CD4-positive, alpha-beta T cell treated with Interleukin-10 for 1 hour (primary cell): Measurements from ENCODE around the gene CAVIN4.

Experiments
- DNase-seq: peaks from one replicate; pipeline ENCODE4 v3.0.0-alpha.2; 2020

Gene CAVIN4, protein sequence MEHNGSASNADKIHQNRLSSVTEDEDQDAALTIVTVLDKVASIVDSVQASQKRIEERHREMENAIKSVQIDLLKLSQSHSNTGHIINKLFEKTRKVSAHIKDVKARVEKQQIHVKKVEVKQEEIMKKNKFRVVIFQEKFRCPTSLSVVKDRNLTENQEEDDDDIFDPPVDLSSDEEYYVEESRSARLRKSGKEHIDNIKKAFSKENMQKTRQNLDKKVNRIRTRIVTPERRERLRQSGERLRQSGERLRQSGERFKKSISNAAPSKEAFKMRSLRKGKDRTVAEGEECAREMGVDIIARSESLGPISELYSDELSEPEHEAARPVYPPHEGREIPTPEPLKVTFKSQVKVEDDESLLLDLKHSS

GRCh38 chr9:100577776-100578448 is at the start of gene CAVIN4:
Gene CAVIN4 (plus strand): TSS chr9:100578079. CDS start chr9:100578144, 65 bp downstream.
- DNase-seq = no peak

DNA sequence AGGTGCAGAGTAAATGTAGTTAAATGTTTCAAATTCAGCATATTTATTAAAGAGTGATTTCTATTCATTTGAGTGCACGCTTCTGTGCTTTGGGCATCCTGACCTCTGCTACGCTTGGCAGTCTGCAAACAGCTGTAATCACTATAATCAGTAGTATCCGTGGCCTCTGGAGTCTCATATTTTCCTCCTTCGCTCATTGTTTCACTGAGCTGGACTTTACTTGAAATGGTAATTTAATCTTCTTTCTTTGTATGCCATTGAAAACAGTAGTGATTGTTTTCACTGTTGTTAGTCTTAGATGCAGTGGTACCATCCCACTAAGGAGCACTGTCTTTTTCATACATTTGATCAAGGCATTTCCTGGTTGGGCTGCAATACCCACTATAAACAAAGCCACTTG is 43.5 kb upstream of the CAVIN4 start:
- DNase-seq = no peak

DNA sequence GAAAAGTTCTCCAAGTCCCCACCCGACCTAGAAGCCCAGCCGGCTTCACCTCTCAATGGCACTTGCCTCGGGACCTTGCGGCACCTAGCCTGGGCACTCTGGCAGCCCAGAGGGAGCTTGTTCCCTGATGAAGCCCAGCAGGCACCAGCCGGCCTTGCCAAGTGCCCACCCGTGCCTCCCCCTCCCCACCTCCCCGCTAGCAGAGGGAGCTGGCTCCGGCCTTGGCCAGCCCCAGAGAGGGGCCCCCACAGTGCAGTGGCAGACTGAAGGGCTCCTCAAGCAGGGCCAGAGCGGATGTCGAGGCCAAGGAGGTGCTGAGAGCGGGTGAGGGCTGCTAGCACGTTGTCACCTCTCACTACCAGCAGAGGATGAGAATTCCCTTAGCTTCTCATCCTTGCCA is 37.6 kb upstream of the CAVIN4 start:
- no peak for DNase-seq

DNA sequence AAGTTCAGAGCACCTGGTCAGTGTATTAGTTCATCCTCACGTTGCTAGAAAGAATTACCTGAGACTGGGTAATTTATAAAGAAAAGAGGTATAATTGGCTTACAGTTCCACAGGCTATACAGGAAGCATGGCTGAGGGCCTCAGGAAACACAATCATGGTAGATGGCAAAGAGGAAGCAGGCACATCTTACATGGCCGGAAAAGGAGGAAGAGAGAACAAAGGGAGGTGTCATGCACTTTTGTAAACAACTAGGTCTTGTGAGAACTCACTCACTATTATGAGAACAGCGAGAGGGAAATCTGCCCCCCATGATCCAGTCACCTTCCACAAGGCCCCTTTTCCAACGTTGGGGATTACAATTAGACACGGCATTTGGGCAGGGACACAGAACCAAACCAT is 28.8 kb upstream of the CAVIN4 start:
- DNase-seq = no peak

- DNase-seq = no peak
These were observed 22.9 kb upstream of the CAVIN4 start for GRCh38 chr9:100554935-100555401.

DNA sequence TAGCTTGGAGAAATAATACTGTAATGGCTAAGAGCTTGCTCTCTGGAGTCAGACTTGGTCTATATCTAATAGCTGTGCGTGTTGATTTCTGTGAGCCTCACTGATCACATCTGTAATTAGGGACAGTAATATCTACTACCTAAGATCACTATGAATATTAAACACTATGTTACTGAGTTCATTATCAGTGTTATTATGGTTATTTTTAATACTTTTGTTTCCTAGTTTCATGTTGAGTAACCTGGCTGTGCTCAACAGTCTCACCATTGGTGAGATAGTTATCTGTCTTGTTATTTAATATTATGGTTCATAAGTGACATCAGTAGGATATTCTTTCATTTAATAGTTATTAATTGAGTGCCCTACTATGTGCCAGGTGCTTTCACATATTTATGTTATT is 22.4 kb upstream of the CAVIN4 start:
- no peak for DNase-seq

DNA sequence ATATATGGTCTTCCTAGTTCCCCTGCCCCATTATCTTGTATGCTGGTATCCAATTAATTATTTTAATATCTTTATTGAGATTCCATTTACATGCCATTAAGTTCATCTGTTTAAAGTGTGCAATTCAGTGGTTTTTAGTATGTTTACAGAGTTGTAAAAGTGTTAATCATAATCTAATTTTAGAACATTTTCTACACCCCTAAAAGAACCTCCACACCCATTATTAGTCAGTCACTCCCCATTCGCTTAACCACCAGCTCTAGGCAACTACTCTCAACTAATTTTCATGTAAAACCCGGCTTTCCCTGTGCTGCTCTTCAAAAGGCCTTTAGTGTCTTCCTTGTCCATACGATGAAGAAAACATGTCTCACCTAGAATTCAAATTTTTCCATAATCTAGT is 20.8 kb upstream of the CAVIN4 start:
- no peak for DNase-seq

- DNase-seq = no peak
These were observed 16.6 kb upstream of the CAVIN4 start for GRCh38 chr9:100561256-100561655.

GRCh38 chr9:100567856-100568255 is 10.0 kb upstream of the CAVIN4 start:
- no peak for DNase-seq

DNA sequence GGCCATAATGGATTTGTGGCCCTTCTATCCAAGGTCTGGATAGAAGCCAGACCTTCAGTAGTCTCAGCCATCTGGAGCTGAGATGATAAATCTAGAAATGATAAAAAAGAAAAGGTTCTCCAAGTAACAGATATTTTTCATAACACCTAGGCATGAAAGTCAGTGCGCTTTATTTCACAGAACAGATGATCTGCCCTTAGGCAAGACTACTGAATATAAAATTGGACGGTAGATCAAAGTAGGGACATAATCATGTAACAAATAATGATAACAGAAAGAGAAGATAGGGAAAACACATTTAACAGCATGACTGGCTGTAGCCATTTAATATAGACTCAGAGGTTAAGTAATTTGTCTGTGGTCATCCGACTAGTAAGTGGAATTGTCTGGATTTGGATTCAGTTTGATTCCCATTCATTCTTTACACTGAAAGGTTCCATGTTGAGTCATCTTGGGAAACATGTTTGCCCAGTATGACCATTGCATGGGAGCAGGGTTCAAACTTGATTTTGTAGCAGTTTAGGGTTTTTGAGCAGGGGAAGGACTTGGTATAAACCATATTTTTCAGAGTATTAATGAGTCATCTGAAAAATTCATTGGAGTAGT is 4.1 kb upstream of the CAVIN4 start:
- no peak for DNase-seq

GRCh38 chr9:100575006-100575405 is 2.9 kb upstream of the CAVIN4 start:
- DNase-seq = no peak

DNA sequence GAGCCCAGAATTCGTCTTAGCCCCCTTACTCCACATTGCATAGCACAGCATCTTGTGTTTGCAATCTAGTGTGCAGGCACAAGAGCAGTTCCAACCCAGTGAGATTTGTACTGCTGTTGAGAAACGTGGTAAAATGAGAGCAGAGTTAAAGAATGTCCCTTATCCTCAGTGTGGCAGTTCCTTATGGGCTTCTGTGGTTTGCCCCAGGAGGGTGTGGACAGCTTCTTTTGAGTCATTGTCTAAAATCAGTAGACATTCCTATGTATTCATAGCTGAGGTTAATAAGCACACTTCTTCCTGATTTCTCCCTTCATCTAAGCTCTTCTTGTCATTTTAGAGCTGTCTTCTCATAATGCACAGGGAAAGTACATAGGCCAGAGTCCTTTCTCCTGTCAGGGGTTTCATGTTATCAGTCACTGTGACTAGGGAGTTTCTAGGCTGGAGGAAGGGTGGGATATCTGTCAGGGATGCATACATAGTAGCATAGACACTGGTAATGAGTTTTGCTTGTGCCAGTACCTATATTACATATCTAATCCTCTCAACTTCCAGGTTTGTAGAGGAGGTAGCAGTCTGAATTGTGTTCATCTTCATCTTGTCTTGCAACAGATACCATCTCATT is 2.0 kb upstream of the CAVIN4 start:
- DNase-seq = no peak

DNA sequence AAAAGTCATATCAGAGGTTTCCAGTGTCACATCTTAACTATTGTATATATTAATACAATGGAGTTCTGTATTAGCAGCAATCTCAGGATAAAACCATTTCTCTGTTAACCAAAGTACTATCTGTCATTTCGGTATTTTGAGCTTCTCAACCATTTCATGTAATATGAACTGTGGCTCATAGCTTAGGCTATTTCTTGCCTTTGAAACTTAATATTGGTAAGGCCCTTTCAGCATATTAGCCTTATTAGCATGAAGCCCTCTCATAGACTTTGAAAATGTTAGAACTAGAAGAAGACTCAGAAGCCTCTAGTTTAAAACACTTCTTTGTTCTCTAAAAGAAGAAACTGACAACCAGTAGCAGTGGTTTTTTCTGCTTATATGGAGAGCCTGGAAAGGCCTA is 731 bp downstream of the CAVIN4 start:
- no peak for DNase-seq

DNA sequence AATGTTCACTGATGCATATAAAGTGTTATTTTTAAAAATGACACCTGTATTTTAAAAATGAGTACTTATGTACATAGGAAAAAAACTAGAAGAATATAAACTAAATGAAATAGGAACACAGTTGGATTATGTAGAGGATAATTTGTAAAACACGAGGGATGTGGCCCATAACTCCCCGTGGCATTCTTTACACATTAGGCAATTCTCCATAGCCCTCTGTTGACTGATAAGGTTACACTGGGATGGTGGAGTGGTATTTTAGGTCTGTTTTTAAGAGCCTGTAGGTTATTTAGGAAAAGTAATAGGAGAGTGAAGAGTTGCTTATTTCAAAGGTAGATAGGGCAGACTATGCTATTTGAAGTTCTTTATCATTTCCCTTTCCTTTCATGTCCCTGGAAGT is 1.8 kb downstream of the CAVIN4 start:
- no peak for DNase-seq

- DNase-seq = no peak
These were observed 2.4 kb downstream of the CAVIN4 start for GRCh38 chr9:100580257-100580656.

GRCh38 chr9:100581081-100581480 is 3.2 kb downstream of the CAVIN4 start:
- no peak for DNase-seq

DNA sequence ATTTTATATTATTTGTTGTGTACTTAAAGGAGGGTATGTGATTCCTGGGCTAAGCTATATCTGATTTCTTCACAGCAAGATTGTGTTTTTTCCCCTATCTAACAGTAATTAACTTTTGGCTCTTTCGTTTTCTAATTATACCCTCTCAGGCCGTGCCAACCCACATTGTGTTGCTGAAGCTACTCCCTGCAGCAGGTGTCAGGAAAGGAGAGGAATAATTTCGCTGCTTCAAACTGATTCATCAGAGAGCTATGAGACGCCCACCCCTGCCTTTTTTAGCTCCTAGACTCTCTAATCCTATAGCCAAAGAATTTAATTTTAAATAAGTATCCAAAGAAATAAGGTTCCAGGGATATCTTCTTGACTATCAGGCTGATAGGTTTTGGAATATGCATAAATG is 3.8 kb downstream of the CAVIN4 start:
- no peak for DNase-seq

DNA sequence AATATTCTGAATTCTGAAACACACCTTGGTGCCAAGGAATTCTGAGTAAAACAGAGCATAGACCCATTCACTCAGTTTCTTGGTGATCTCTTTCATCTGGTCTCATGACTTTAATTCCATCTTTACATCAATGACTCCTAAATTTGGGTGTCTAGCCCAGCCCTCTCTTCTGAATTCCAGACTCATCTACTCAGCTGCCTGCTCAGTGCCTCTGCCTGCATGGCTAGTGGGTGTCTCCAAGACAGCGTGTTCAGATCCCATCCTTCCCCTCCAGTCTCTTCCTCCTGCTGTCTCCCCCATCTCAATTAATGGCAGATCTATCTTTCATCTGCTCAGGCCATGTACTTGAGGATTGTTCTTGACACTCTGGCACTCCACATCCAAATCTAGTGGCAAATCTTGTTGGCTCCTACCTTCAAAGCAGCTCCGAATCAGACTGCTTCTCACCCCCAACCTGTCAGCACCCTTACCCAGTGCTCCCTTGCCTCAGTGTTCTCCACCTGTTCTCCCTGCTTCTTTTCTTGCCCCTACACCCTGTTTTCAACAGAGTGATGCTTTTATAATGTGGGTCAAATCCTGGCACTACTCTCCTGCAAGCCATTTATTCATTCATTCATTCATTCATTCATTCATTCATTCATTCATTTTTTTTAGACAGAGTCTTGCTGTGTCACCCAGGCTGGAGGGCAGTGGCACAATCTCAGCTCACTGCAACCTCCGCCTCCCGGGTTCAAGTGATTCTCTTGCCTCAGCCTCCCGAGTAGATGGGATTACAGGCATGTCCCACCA is 5.3 kb downstream of the CAVIN4 start:
- DNase-seq = no peak

- no peak for DNase-seq
These were observed 7.1 kb downstream of the CAVIN4 start for GRCh38 chr9:100584951-100585350.

DNA sequence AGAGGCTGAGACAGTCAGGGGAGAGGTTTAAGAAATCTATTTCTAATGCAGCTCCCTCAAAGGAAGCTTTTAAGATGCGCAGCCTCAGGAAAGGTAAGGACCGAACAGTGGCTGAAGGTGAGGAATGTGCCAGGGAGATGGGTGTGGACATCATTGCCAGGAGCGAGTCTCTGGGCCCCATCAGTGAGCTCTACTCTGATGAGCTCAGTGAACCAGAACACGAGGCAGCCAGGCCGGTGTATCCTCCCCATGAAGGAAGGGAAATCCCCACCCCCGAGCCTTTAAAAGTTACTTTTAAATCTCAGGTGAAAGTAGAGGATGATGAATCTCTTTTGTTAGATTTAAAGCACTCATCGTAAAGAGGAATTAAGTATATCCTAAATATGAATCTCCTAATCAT is 8.2 kb downstream of the CAVIN4 start:
- no peak for DNase-seq

DNA sequence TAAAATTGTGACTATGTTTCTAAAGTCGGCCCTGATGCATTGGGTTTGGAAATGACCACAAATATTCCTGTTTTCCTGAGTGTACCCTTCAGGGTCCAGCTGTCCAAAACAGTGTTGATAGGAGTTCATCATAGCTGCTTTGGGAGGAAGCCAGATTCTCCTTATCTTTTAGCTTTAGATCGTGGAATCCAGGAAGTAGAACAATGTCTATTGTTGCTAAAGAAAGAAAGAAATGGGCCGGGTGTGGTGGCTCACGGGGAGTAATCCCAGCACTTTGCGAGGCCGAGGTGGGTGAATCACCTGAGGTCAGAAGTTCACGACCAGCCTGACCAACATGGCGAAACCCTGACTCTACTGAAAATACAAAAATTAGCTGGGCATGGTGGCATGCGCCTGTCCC is 9.5 kb downstream of the CAVIN4 start:
- no peak for DNase-seq

GRCh38 chr9:100589582-100589981 is 11.7 kb downstream of the CAVIN4 start:
- DNase-seq = no peak

GRCh38 chr9:100590481-100590880 is 12.6 kb downstream of the CAVIN4 start:
- no peak for DNase-seq
